Endothelial cell of umbilical vein (primary cell): ENCODE results near the gene LAMC2. TPM values are rescaled to one million over a fixed set of nuclear protein-coding genes. Genes with fewer than 3 reads are reported as not detected.

Source experiments
- BruUV-seq: library from RNA; stranded (reverse); fragments of 400-500 nt; replicated peaks from 2 replicates; lab custom pipeline; 2021; lab: Mats Ljungman, UMichigan
- CTCF ChIA-PET: fragments of 300-600, 350-600 bp; sonication (Branson Sonifier 250); formaldehyde crosslinking; loops from one replicate; lab custom pipeline; 2021; ENCODE audit warnings: antibody characterized with exemption, inconsistent platforms; lab: Charles Lee
- POLR2A ChIA-PET: fragments of 300-600, 350-600 bp; sonication (Branson Sonifier 250); formaldehyde crosslinking; loops from one replicate; lab custom pipeline; 2021; ENCODE audit warnings: antibody characterized with exemption, inconsistent platforms; lab: Charles Lee
- DNase-seq: peaks from one replicate; pipeline ENCODE4 v3.0.0-alpha.2; 2011; ENCODE audit warnings: low read depth, low spot score
- FAIRE-seq: peaks from 2 replicates; lab custom pipeline; 2011; peaks lifted over from hg19 to GRCh38; lab: Jason Lieb, UNC
- H2AFZ ChIP-seq: 2 replicates; pipeline ENCODE4 v1.6.0; 2012; ENCODE audit warnings: low read depth, low read length, control low read depth, inconsistent platforms
- H3K27ac ChIP-seq: 2 replicates; pipeline ENCODE4 v1.5.1; 2011; ENCODE audit warnings: low read depth, mild to moderate bottlenecking, control low read depth, low read length, moderate library complexity; ENCODE audit not compliant: insufficient read depth
- H3K27me3 ChIP-seq, 2 experiments: 2 replicates each; pipeline versions ENCODE4 v1.6.0 to v1.6.1; 2011; ENCODE audit warnings: low read length in 2 of 2, mixed read lengths in 1 of 2; ENCODE audit not compliant: control insufficient read depth in 2 of 2, insufficient read depth in 2 of 2
- H3K36me3 ChIP-seq, 2 experiments: 2 replicates in 1 of 2; 3 replicates in 1 of 2; pipeline ENCODE4 v1.5.1; 2011; ENCODE audit warnings: low read length in 2 of 2, mild to moderate bottlenecking in 1 of 2, moderate library complexity in 1 of 2; ENCODE audit not compliant: control insufficient read depth in 2 of 2, insufficient read depth in 2 of 2; ENCODE audit errors: extremely low read depth in 1 of 2
- H3K4me1 ChIP-seq: 3 replicates; pipeline ENCODE4 v1.5.1; 2011; ENCODE audit warnings: mild to moderate bottlenecking, low read length; ENCODE audit not compliant: control insufficient read depth, insufficient read depth; ENCODE audit errors: extremely low read depth
- H3K4me2 ChIP-seq: 2 replicates; pipeline ENCODE4 v1.6.1; 2011; ENCODE audit warnings: low read length, control low read depth, mixed read lengths; ENCODE audit not compliant: insufficient read depth
- H3K4me3 ChIP-seq, 3 experiments: fragments of 200-600 bp in 1 of 3; sonication (generic), shearing (Covaris generic) in 1 of 3; replicated peaks in 1 of 3; 2 replicates each; pipeline ENCODE4 v1.5.1; 2011 to 2016; ENCODE audit warnings: control low read depth in 3 of 3, low read length in 3 of 3, mild to moderate bottlenecking in 2 of 3, inconsistent platforms in 1 of 3, low read depth in 1 of 3, moderate library complexity in 1 of 3; ENCODE audit not compliant: insufficient read depth in 1 of 3
- H3K79me2 ChIP-seq: 2 replicates; pipeline ENCODE4 v1.6.0; 2012; ENCODE audit warnings: low read length, inconsistent platforms; ENCODE audit not compliant: control insufficient read depth, insufficient read depth
- H3K9ac ChIP-seq: replicated peaks from 2 replicates; pipeline ENCODE3; 2011; ENCODE audit warnings: low read length, control low read depth; ENCODE audit not compliant: insufficient read depth; ENCODE audit errors: extremely low read depth
- H3K9me1 ChIP-seq: replicated peaks from 3 replicates; pipeline ENCODE4 v1.6.0; 2011; ENCODE audit warnings: mild to moderate bottlenecking, low read length; ENCODE audit not compliant: control insufficient read depth, insufficient read depth; ENCODE audit errors: extremely low read depth
- H3K9me3 ChIP-seq: replicated peaks from 2 replicates; pipeline ENCODE4 v1.5.1; 2012; ENCODE audit warnings: low read length, inconsistent platforms; ENCODE audit not compliant: control insufficient read depth, insufficient read depth
- H4K20me1 ChIP-seq: replicated peaks from 2 replicates; pipeline ENCODE3; 2011; ENCODE audit warnings: mild to moderate bottlenecking, low read length; ENCODE audit not compliant: control insufficient read depth, insufficient read depth; ENCODE audit errors: extremely low read depth
- EZH2 ChIP-seq: IDR thresholded peaks from 2 replicates; pipeline ENCODE4 v1.6.1; 2012; ENCODE audit warnings: borderline replicate concordance, low read depth, mild to moderate bottlenecking, moderate library complexity, low read length, inconsistent platforms; ENCODE audit not compliant: severe bottlenecking
- FOS ChIP-seq: IDR thresholded peaks from 2 replicates; pipeline ENCODE4 v1.6.1; 2011; ENCODE audit warnings: mild to moderate bottlenecking, low read length, moderate library complexity, borderline replicate concordance; ENCODE audit not compliant: insufficient read depth
- GATA2 ChIP-seq: IDR thresholded peaks from 2 replicates; pipeline ENCODE4 v1.7.0; 2011; ENCODE audit warnings: low read depth, mild to moderate bottlenecking, moderate library complexity, mixed read lengths, low read length; ENCODE audit not compliant: insufficient read length, insufficient read depth
- JUN ChIP-seq: IDR thresholded peaks from 2 replicates; pipeline ENCODE4 v1.6.1; 2011; ENCODE audit warnings: borderline replicate concordance, low read depth; ENCODE audit not compliant: insufficient read length, insufficient read depth
- MYC ChIP-seq: IDR thresholded peaks from one replicate; pipeline ENCODE4 v1.6.1; 2011; ENCODE audit warnings: mild to moderate bottlenecking, low read depth, low read length
- POLR2A ChIP-seq: IDR thresholded peaks from 2 replicates; pipeline ENCODE4 v1.6.1; 2012; ENCODE audit warnings: low read depth, mild to moderate bottlenecking, control low read depth, low read length
- POLR2AphosphoS5 ChIP-seq: IDR thresholded peaks from 2 replicates; pipeline ENCODE4 v1.6.1; 2012; ENCODE audit warnings: low read depth, mild to moderate bottlenecking, control low read depth, low read length, moderate library complexity; ENCODE audit not compliant: insufficient read depth
- dilution Hi-C: fragments of 300-500 bp; cut with MboI; formaldehyde crosslinking; loops from one replicate; pipeline ENCODE4 v1.15.0; 2019; ENCODE audit warnings: low sequenced_read_pairs; ENCODE audit not compliant: extremely low pct_ligation_motif_present
- intact Hi-C: fragments of 100-400 bp; cut with micrococcal nuclease; formaldehyde crosslinking; loops from one replicate; pipeline ENCODE4 v1.10.0; 2022
- polyA plus RNA-seq, 4 experiments: library from polyadenylated mRNA; depleted of rRNA in 3 of 4; stranded (reverse) in 3 of 4; unstranded in 1 of 4; fragments of >200 nt; gene quantifications; 2 replicates each; pipeline versions ENCODE4 v1.2.1 to v1.2.3, GENCODE V29; 2011 to 2012; ENCODE audit warnings: missing spikeins in 1 of 4
- total RNA-seq: library from RNA; stranded (reverse); gene quantifications from 2 replicates; pipeline ENCODE4 v1.2.3, GENCODE V29; 2021
- TF ChIP-seq, protein P1 (sequence below): IDR thresholded peaks from 2 replicates; pipeline ENCODE4 v1.6.1; 2011; ENCODE audit not compliant: insufficient read depth, insufficient read length
- TF ChIP-seq, protein P2 (sequence below), 2 donors: IDR thresholded peaks; 1 replicate in 1 of 2; 2 replicates in 1 of 2; pipeline ENCODE4 v1.5.1; 2011; ENCODE audit warnings: low read length in 2 of 2, mild to moderate bottlenecking in 2 of 2, moderate library complexity in 2 of 2, control low read depth in 1 of 2, inconsistent platforms in 1 of 2, low read depth in 1 of 2; ENCODE audit not compliant: insufficient read depth in 1 of 2; ENCODE audit errors: extremely low read depth in 1 of 2

Gene LAMC2
- total and polyA plus RNA-seq, 2 donors (not counting 3 experiments of a cell fraction or from before 2014, with no cell fraction given): 0.23 to 0.82 TPM

DNA sequence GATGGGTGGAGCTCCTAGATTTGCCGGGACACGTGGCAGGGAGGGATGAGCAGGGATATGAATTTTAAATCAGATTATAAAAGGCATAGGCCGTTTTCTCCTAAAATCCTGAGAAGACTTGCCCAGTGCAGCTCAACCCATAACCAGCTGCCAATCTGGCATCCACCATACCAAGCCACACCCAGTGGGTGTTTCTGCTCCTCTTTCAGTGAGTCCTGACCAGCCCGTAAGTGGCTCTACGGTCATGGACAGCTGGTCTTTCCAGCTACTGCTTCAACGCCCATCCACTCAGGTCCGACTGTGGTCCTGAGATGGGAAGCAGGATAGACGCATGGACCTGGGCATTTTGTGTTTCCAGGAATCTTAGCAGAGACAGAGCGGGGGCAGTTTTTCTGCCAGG is 107.2 kb downstream of the LAMC2 start:
- H3K4me3 ChIP-seq: no peak overlapping the region
- no peak overlapping the region for H3K4me2 ChIP-seq
- BruUV-seq: no TSS peak
- no peaks in the 10 kb centered on the region for H3K9me3 ChIP-seq
- no peak overlapping the region for H3K27ac ChIP-seq
- intact Hi-C loops: no loop called here
- dilution Hi-C loops: no loop called here
- H4K20me1 ChIP-seq: no peaks in the 10 kb centered on the region
- peaks cover 9% of the 10 kb centered on the region for H3K4me1 ChIP-seq
- H3K36me3 ChIP-seq: no peaks in the 10 kb centered on the region
- H3K9me1 ChIP-seq: no peaks in the 10 kb centered on the region
- H3K9ac ChIP-seq: no peak overlapping the region
- FAIRE-seq (no peak), DNase-seq (no peak)
- no peaks in the 10 kb centered on the region for H3K27me3 ChIP-seq
- no peaks in the 10 kb centered on the region for H3K79me2 ChIP-seq
- TF ChIP-seq JUN (no peak), POLR2AphosphoS5 (no peak), POLR2A (no peak), GATA2 (no peak), MYC (no peak), EZH2 (no peak), FOS (no peak)
- TF ChIP-seq, protein P1, sequence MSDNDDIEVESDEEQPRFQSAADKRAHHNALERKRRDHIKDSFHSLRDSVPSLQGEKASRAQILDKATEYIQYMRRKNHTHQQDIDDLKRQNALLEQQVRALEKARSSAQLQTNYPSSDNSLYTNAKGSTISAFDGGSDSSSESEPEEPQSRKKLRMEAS: no peak
- TF ChIP-seq, protein P2, sequence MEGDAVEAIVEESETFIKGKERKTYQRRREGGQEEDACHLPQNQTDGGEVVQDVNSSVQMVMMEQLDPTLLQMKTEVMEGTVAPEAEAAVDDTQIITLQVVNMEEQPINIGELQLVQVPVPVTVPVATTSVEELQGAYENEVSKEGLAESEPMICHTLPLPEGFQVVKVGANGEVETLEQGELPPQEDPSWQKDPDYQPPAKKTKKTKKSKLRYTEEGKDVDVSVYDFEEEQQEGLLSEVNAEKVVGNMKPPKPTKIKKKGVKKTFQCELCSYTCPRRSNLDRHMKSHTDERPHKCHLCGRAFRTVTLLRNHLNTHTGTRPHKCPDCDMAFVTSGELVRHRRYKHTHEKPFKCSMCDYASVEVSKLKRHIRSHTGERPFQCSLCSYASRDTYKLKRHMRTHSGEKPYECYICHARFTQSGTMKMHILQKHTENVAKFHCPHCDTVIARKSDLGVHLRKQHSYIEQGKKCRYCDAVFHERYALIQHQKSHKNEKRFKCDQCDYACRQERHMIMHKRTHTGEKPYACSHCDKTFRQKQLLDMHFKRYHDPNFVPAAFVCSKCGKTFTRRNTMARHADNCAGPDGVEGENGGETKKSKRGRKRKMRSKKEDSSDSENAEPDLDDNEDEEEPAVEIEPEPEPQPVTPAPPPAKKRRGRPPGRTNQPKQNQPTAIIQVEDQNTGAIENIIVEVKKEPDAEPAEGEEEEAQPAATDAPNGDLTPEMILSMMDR (IDR thresholded peaks at IDR 0.05; ENCODE audit: extremely low read depth in 1 of 2, insufficient read depth in 1 of 2, low read depth in 1 of 2, low read length in 2 of 2): no peak
- POLR2A ChIA-PET: no interaction called here
- CTCF ChIA-PET: interaction anchor here (1.1 kb wide), 1 partner anchor 13 kb away, joined by 3 read pairs; no protein-coding TSS in a partner anchor
- H2AFZ ChIP-seq: no peak overlapping the region
